ENCODE results near the gene SHMT2. TPM values are rescaled to one million over a fixed set of nuclear protein-coding genes. Genes with fewer than 3 reads are reported as not detected.

Gene SHMT2
- total RNA-seq, 1 donor from 2014 or later: 197 TPM

DNA sequence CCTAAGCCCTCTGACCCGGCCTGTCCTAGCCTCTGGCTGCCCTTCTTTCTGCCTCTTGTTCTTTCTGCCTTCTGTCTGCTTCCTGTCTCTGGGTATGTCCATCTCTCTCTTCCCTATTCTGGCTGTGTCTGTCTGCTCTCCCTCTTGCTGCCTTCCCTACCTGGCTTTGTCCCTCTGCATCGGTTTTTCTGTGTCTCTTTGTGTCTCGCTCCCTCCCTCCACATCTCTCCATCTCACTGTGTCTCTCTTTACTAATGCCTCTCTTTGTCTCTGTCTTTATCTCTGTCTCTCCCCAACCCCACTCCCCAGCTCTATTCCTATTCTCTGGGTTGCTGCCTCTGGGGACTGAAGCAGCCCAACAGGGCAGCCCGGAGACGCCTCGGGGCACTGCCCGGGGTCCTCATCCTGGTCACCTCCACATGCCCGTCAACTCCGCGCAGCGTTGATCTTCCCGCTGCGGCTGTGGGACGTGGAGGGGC lies 10.1 kb downstream of the SHMT2 start:
- Histone ChIP-seq H4K20me1 (ENCODE audit: insufficient read depth, low read length) (peaks cover 39% of the 10 kb centered on the region), H3K36me3 (ENCODE audit: insufficient read depth, low read length) (no peaks in the 10 kb centered on the region), H3K4me1 (ENCODE audit: insufficient read depth, low read length) (peaks cover 34% of the 10 kb centered on the region), H3K4me2 (ENCODE audit: low read length) (peak overlapping the region; percentile 94), H3K9ac (ENCODE audit: low read length) (peak overlapping the region; percentile 70), H3K79me2 (ENCODE audit: insufficient read depth, low read length) (no peaks in the 10 kb centered on the region), H3K4me3 (ENCODE audit: insufficient read depth, low read depth, low read length) (peak overlapping the region; percentile 64), H2AFZ (ENCODE audit: low read depth, low read length) (peak overlapping the region; percentile 57), H3K27ac (ENCODE audit: low read depth, low read length) (no peak overlapping the region), H3K9me3 (ENCODE audit: insufficient read depth, low read depth, low read length) (no peaks in the 10 kb centered on the region), H3K27me3 (ENCODE audit: insufficient read depth, low read length) (peaks cover 32% of the 10 kb centered on the region)
- Mint-ChIP-seq H3K27me3 (ENCODE audit: low read depth, unreplicated experiment) (peaks cover 29% of the 10 kb centered on the region), H3K27ac (ENCODE audit: unreplicated experiment) (peak overlapping the region; percentile 95), H3K4me1 (ENCODE audit: low read depth, unreplicated experiment) (peaks cover 33% of the 10 kb centered on the region), H3K9me3 (ENCODE audit: unreplicated experiment) (no peaks in the 10 kb centered on the region), H3K36me3 (ENCODE audit: low read depth, unreplicated experiment) (peaks cover 8% of the 10 kb centered on the region), H3K4me3 (ENCODE audit: unreplicated experiment) (peak overlapping the region; percentile 87)
- TF ChIP-seq EZH2 (IDR thresholded peaks at IDR 0.05; ENCODE audit: insufficient read depth, low read length) (no peak), CTCF (IDR thresholded peaks at IDR 0.05; ENCODE audit: insufficient read depth, low read depth, low read length) (no peak)
- FAIRE-seq: no peak
- DNase-seq (ENCODE audit: low read depth): no peak

DNA sequence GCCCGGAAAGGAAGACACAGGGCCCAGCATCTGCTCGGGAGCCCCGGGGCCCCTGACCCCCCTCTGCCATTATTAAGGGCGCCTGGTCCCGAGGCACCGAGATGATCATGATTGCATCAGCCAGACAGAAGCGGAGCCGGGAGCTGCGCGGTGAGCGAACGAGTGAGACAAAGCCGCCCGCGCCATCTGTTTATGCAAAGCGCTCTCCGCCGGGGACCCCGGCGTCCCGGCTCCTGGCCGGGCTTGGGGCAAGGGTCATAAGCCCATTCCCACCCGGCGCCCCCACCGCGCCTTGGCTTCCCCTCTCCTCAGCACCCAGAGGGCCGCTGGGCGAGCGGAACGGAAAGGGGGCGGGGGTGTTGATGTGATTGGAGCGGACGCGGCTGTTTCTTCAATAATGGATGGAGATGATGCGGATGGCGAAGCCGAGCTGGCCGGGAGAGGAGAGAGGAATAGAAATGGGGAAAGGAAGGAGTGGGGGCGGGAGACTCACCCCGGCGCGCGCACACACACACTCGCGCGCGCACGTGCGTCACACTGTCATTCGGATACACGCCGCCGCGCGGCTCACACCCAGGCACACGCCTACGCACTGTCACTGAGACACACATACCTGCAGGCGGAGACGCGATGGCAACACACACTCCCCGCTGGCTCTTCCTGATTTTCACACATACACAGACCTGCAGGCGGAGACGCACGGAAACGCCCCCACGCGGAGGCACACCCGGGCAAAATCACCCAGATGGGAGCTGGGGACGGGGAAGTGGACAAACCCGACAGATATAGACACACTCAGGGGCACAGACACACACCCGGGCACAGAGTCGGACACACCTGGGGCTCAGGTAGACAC lies 10.8 kb downstream of the SHMT2 start:
- no peaks in the 10 kb centered on the region for H3K9me3 ChIP-seq (ENCODE audit: insufficient read depth, low read depth, low read length)
- H3K27me3 ChIP-seq (ENCODE audit: insufficient read depth, low read length): peaks cover 32% of the 10 kb centered on the region
- peaks cover 35% of the 10 kb centered on the region for H4K20me1 ChIP-seq (ENCODE audit: insufficient read depth, low read length)
- peak overlapping the region; percentile 57 for H2AFZ ChIP-seq (ENCODE audit: low read depth, low read length)
- H3K27me3 Mint-ChIP-seq (ENCODE audit: low read depth, unreplicated experiment): peaks cover 32% of the 10 kb centered on the region
- DNase-seq (ENCODE audit: low read depth) (no peak), FAIRE-seq (no peak)
- H3K4me3 Mint-ChIP-seq (ENCODE audit: unreplicated experiment): peak overlapping the region; percentile 87
- H3K36me3 Mint-ChIP-seq (ENCODE audit: low read depth, unreplicated experiment): peaks cover 8% of the 10 kb centered on the region
- no peaks in the 10 kb centered on the region for H3K36me3 ChIP-seq (ENCODE audit: insufficient read depth, low read length)
- H3K27ac ChIP-seq (ENCODE audit: low read depth, low read length): no peak overlapping the region
- H3K4me3 ChIP-seq (ENCODE audit: insufficient read depth, low read depth, low read length): peak overlapping the region; percentile 64
- peaks cover 32% of the 10 kb centered on the region for H3K4me1 Mint-ChIP-seq (ENCODE audit: low read depth, unreplicated experiment)
- H3K9ac ChIP-seq (ENCODE audit: low read length): peak overlapping the region; percentile 70
- H3K79me2 ChIP-seq (ENCODE audit: insufficient read depth, low read length): no peaks in the 10 kb centered on the region
- H3K9me3 Mint-ChIP-seq (ENCODE audit: unreplicated experiment): no peaks in the 10 kb centered on the region
- TF ChIP-seq CTCF (IDR thresholded peaks at IDR 0.05; ENCODE audit: insufficient read depth, low read depth, low read length) (no peak), EZH2 (IDR thresholded peaks at IDR 0.05; ENCODE audit: insufficient read depth, low read length) (no peak)
- H3K4me1 ChIP-seq (ENCODE audit: insufficient read depth, low read length): peaks cover 31% of the 10 kb centered on the region
- H3K4me2 ChIP-seq (ENCODE audit: low read length): peak overlapping the region; percentile 94
- H3K27ac Mint-ChIP-seq (ENCODE audit: unreplicated experiment): peak overlapping the region; percentile 95
